Activated naive CD8-positive, alpha-beta T cell treated with anti-CD3 and anti-CD28 coated beads, Interleukin-2, amount 50 U/mL, for 24 hours (primary cell): Measurements from ENCODE around the gene HHATL.

Experiments used
- ATAC-seq: fragments of 150-1000 bp; cut with Tn5 transposase; one replicate; pipeline ENCODE4 v1.10.0; 2021
- DNase-seq: peaks from one replicate; pipeline ENCODE4 v3.0.0; 2021
- H3K27ac Mint-ChIP-seq: one replicate; pipeline ENCODE4 v1.8.0; 2021; ENCODE audit warnings: mild to moderate bottlenecking, mixed read lengths
- H3K27me3 Mint-ChIP-seq: one replicate; pipeline ENCODE4 v1.8.0; 2021; ENCODE audit warnings: mixed read lengths
- H3K36me3 Mint-ChIP-seq: one replicate; pipeline ENCODE4 v1.8.0; 2021; ENCODE audit warnings: low read depth, mixed read lengths
- H3K4me1 Mint-ChIP-seq: one replicate; pipeline ENCODE4 v1.8.0; 2021; ENCODE audit warnings: mixed read lengths
- H3K4me3 Mint-ChIP-seq: one replicate; pipeline ENCODE4 v1.8.0; 2021; ENCODE audit warnings: mild to moderate bottlenecking, moderate library complexity, mixed read lengths
- H3K9me3 Mint-ChIP-seq: one replicate; pipeline ENCODE4 v1.8.0; 2021; ENCODE audit warnings: mixed read lengths

The HHATL gene

GRCh38 chr3:42739401-42740158 lies 37.0 kb upstream of the HHATL start:
- H3K27ac Mint-ChIP-seq = no peak overlapping the region
- H3K4me3 Mint-ChIP-seq = no peak overlapping the region
- no peaks in the 10 kb centered on the region for H3K36me3 Mint-ChIP-seq
- no peaks in the 10 kb centered on the region for H3K4me1 Mint-ChIP-seq
- DNase-seq (no peak), ATAC-seq (no peak)
- H3K27me3 Mint-ChIP-seq = no peaks in the 10 kb centered on the region
- no peaks in the 10 kb centered on the region for H3K9me3 Mint-ChIP-seq

DNA sequence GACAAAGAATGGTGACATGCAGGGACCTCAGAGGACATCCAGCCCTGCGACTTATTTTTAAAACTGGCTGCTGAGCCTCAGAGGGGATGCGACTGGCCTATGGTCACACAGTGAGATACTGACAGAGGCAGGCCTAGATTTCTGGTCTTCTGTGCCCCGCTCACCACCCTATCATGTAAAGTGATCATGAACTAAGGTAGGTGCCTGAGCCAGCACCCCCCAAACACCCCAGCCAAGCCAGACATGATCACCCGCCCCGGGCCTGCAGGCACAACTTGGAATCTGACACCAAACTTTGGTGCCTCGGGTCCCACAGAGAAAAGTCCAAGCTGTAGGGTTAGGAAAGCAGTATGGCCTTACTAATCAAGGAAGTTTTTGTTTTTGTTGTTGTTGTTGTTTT lies 33.9 kb upstream of the HHATL start:
- ATAC-seq = no peak
- no peaks in the 10 kb centered on the region for H3K36me3 Mint-ChIP-seq
- H3K9me3 Mint-ChIP-seq = no peaks in the 10 kb centered on the region
- H3K27me3 Mint-ChIP-seq = no peaks in the 10 kb centered on the region
- no peak for DNase-seq
- no peaks in the 10 kb centered on the region for H3K4me1 Mint-ChIP-seq
- H3K4me3 Mint-ChIP-seq = no peak overlapping the region
- no peak overlapping the region for H3K27ac Mint-ChIP-seq

GRCh38 chr3:42736081-42736480 lies 33.5 kb upstream of the HHATL start:
- no peaks in the 10 kb centered on the region for H3K4me1 Mint-ChIP-seq
- no peaks in the 10 kb centered on the region for H3K27me3 Mint-ChIP-seq
- H3K36me3 Mint-ChIP-seq = no peaks in the 10 kb centered on the region
- H3K9me3 Mint-ChIP-seq = no peaks in the 10 kb centered on the region
- H3K27ac Mint-ChIP-seq = no peak overlapping the region
- no peak for ATAC-seq
- DNase-seq = no peak
- H3K4me3 Mint-ChIP-seq = no peak overlapping the region

DNA sequence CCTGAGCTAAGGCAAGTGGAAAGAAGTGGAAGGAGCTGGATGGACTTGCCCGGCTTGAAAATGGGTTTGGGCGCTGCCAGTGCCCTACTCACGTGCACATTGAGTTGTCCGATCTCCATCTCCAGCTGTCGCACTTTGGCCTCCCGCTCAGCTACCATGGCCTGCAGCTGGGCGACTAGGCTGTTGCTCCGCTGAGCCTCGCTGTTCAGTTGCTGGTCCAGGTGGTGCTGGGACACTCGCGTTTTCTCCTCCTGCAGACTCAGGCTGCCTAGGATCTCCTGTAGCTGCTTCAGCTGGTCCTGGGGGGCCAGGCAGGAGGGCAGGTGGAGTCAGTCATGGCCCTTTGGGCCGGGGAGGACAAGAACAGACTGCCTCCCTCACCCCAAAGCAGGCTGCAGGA lies 33.0 kb upstream of the HHATL start:
- no peak overlapping the region for H3K27ac Mint-ChIP-seq
- no peak for ATAC-seq
- no peak overlapping the region for H3K4me3 Mint-ChIP-seq
- no peaks in the 10 kb centered on the region for H3K9me3 Mint-ChIP-seq
- no peaks in the 10 kb centered on the region for H3K27me3 Mint-ChIP-seq
- DNase-seq = no peak
- no peaks in the 10 kb centered on the region for H3K4me1 Mint-ChIP-seq
- H3K36me3 Mint-ChIP-seq = no peaks in the 10 kb centered on the region

GRCh38 chr3:42735019-42735418 lies 32.4 kb upstream of the HHATL start:
- ATAC-seq = no peak
- Mint-ChIP-seq H3K27me3 (no peaks in the 10 kb centered on the region), H3K4me1 (no peaks in the 10 kb centered on the region)

GRCh38 chr3:42734263-42734860 lies 31.8 kb upstream of the HHATL start:
- no peak for DNase-seq
- H3K4me1 Mint-ChIP-seq = no peaks in the 10 kb centered on the region
- H3K36me3 Mint-ChIP-seq = no peaks in the 10 kb centered on the region
- H3K27ac Mint-ChIP-seq = no peak overlapping the region
- H3K4me3 Mint-ChIP-seq = no peak overlapping the region
- H3K9me3 Mint-ChIP-seq = no peaks in the 10 kb centered on the region
- ATAC-seq = no peak
- H3K27me3 Mint-ChIP-seq = no peaks in the 10 kb centered on the region

More at GRCh38 chr3:42735019-42735418, 32.4 kb upstream of the HHATL start:
- no peak for DNase-seq
- H3K36me3 Mint-ChIP-seq = no peaks in the 10 kb centered on the region
- H3K27ac Mint-ChIP-seq = no peak overlapping the region
- H3K9me3 Mint-ChIP-seq = no peaks in the 10 kb centered on the region
- H3K4me3 Mint-ChIP-seq = no peak overlapping the region

DNA sequence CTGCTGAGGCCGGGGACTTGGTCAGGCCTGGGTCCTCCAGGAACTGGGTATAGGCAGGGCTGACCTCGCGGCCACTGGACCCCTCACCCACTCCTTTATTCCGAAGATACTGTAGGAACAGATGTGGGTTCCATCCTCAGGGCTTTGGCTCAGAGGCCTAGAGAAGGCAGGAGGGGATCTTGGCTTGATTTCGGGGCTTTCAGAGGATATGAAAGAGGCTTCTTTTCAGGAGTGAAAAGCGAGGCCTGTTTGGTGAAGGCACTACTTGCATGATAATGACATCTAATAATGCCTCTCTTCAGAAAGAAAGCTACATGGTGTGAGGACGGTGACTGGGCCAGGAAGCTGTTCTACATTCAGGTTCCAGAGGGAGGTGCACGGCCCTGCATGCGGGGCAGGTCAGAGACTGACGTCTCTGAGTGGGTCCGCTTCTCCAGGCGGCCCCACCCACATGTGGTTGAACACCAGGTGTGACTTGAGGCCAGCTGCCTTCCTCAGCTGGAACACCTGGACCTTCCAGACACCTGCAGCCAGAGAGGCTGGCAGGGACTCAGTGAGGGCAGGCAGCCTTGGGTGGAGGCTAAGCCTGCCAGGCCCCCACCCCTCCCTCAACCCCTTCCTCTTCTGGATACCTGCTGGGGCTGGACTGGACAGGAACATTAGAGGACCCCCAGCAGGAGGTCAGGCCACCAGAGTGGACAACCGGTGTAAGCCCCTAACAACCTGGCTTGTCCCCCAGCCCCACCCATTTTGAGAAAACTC lies 31.1 kb upstream of the HHATL start:
- DNase-seq (no peak), ATAC-seq (no peak)
- H3K27ac Mint-ChIP-seq = no peak overlapping the region
- H3K9me3 Mint-ChIP-seq = no peaks in the 10 kb centered on the region
- H3K4me3 Mint-ChIP-seq = no peak overlapping the region
- no peaks in the 10 kb centered on the region for H3K4me1 Mint-ChIP-seq
- H3K27me3 Mint-ChIP-seq = no peaks in the 10 kb centered on the region
- H3K36me3 Mint-ChIP-seq = no peaks in the 10 kb centered on the region

- H3K4me1 Mint-ChIP-seq = no peaks in the 10 kb centered on the region
- no peaks in the 10 kb centered on the region for H3K36me3 Mint-ChIP-seq
- ATAC-seq (no peak), DNase-seq (no peak)
- no peak overlapping the region for H3K4me3 Mint-ChIP-seq
- no peaks in the 10 kb centered on the region for H3K27me3 Mint-ChIP-seq
- no peaks in the 10 kb centered on the region for H3K9me3 Mint-ChIP-seq
- H3K27ac Mint-ChIP-seq = no peak overlapping the region
Measured at GRCh38 chr3:42732829-42733459, 30.3 kb upstream of the HHATL start.

GRCh38 chr3:42732196-42732828 lies 29.7 kb upstream of the HHATL start:
- no peak overlapping the region for H3K27ac Mint-ChIP-seq
- DNase-seq = no peak
- no peaks in the 10 kb centered on the region for H3K27me3 Mint-ChIP-seq
- H3K4me3 Mint-ChIP-seq = no peak overlapping the region
- H3K36me3 Mint-ChIP-seq = no peaks in the 10 kb centered on the region
- no peak for ATAC-seq
- H3K4me1 Mint-ChIP-seq = no peaks in the 10 kb centered on the region
- H3K9me3 Mint-ChIP-seq = no peaks in the 10 kb centered on the region

GRCh38 chr3:42731476-42732195 lies 29.0 kb upstream of the HHATL start:
- no peaks in the 10 kb centered on the region for H3K36me3 Mint-ChIP-seq
- no peak for DNase-seq
- H3K9me3 Mint-ChIP-seq = no peaks in the 10 kb centered on the region
- no peaks in the 10 kb centered on the region for H3K27me3 Mint-ChIP-seq
- H3K27ac Mint-ChIP-seq = no peak overlapping the region
- ATAC-seq = no peak
- no peak overlapping the region for H3K4me3 Mint-ChIP-seq
- no peaks in the 10 kb centered on the region for H3K4me1 Mint-ChIP-seq

DNA sequence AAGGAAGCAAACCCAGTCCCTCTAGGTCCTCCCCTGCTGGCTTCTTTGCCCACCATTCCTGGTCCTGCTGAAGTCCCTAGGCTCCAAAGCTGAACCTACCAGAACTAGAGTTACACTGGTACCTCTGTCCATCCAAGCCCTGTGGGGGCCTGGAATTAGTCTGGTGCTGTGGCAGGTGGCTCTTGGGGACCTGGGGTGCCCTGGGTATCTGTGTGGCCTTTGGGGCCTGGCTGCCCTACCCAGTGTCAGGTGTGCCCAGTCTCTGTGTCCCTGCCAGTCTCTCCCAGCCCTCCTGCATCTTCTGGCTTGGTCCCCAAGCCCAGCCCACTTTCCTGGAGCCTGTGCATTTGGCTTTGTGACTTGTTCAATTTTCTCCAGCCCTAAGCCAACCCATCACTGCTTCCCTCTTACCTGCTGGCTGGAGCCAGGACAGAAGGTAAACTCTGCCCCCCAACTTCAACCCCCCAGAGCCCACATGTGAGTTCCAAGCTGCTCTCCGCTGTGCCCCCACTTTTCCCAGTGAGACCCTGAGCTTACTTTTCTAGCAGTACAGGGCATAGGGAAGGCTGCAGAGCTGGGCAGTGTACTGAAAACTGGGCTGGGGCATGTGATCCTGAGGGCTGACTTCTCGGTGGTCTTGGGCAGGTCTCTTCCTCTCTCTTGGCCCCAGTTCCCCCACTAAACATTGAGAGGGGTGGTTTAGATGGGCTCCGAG lies 28.3 kb upstream of the HHATL start:
- Mint-ChIP-seq H3K9me3 (no peaks in the 10 kb centered on the region), H3K4me1 (no peaks in the 10 kb centered on the region), H3K4me3 (no peak overlapping the region), H3K27ac (no peak overlapping the region), H3K27me3 (no peaks in the 10 kb centered on the region), H3K36me3 (no peaks in the 10 kb centered on the region)
- no peak for DNase-seq
- ATAC-seq = no peak

DNA sequence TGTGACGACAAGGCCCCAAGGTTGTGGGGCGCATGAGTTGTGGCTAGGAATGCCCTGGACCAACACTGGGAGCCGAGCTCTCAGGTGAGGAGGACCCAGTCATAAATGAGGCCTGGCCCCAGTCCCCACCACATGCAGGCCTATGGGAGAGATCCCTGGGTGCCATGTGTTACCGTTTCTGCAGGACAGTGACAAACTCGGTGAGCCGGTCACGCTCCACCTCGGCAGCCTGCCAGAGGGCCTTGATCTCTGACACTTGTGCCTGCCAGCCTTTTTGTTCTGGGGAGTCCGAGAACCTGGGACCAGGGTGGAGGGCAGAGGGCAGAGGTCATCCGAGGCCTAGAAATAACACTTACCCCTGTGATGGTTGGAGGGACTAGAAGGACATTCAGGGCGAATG lies 27.7 kb upstream of the HHATL start:
- Mint-ChIP-seq H3K9me3 (no peaks in the 10 kb centered on the region), H3K27me3 (no peaks in the 10 kb centered on the region), H3K27ac (no peak overlapping the region), H3K4me3 (no peak overlapping the region), H3K4me1 (no peaks in the 10 kb centered on the region), H3K36me3 (no peaks in the 10 kb centered on the region)
- ATAC-seq (no peak), DNase-seq (no peak)

DNA sequence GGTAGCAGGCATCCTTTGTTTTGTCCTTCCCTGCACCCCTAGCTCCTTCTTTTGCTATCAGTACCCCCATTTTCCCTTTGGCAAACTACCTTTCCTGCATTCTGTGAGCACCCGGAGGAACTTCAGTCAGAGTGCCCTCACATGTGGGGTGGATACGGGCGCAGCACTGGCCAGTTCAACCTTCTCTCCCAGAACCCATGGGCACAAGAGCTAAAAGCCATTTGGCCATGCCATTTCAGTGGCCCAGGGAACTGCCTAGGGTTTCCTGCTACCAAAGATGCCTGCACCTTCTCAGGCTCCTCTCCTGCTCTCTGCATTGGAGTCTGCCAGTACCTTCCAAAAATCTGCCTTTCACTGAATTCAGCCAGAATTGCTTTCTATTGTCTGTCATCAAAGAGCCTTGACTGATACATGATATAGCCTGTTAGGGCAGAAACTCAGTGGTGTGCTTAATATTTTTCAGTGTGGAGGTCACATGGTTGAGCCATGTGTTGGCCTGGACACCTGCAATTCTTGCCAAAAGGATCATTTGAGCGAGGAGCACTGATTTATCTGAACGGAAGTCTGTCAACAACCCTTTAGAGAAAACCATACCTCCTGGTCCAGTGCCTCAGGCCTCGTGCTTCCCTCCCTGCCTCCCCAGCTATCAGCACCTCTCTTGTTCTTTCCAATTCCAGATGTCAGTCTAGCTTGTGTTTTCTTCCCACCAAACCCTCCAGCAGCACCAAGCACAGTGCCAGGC lies 27.0 kb upstream of the HHATL start:
- Mint-ChIP-seq H3K9me3 (no peaks in the 10 kb centered on the region), H3K27ac (no peak overlapping the region), H3K4me1 (no peaks in the 10 kb centered on the region), H3K4me3 (no peak overlapping the region), H3K36me3 (no peaks in the 10 kb centered on the region), H3K27me3 (no peaks in the 10 kb centered on the region)
- ATAC-seq = no peak
- DNase-seq = no peak
